K562 (cell line): ENCODE data around the gene PTK7. TPM values are rescaled to one million over a fixed set of nuclear protein-coding genes. Genes with fewer than 3 reads are reported as not detected.

Source experiments
- ATAC-seq: fragments of 200-7000 bp; cut with Tn5 transposase; 3 replicates; pipeline ENCODE4 v1.9.1; 2020; ENCODE audit warnings: moderate library complexity
- BruUV-seq: library from RNA; stranded (reverse); fragments of 400-500 nt; replicated peaks from 2 replicates; lab custom pipeline; 2021; lab: Mats Ljungman, UMichigan
- CTCF ChIA-PET: fragments of 300-600 bp; formaldehyde crosslinking; extraction: SDS; loops from one replicate; lab custom pipeline; 2021; ENCODE audit warnings: low intra/inter-chr PET ratio; lab: Yijun Ruan, JAX
- POLR2A ChIA-PET: fragments of 300-600, 350-650 bp; sonication (Branson Sonifier 250); formaldehyde crosslinking; extraction: SDS; loops from one replicate; lab custom pipeline; 2021; ENCODE audit warnings: antibody characterized with exemption, inconsistent platforms; lab: Yijun Ruan, JAX
- DNase-seq, 4 experiments: peaks; one replicate each; pipeline versions ENCODE4 v3.0.0 to v3.0.0-alpha.2; 2011 to 2018; ENCODE audit warnings: low spot score in 3 of 4, mixed read lengths in 3 of 4; ENCODE audit errors: extremely low read depth in 1 of 4
- FAIRE-seq: peaks from 2 replicates; lab custom pipeline; 2011; peaks lifted over from hg19 to GRCh38; lab: Jason Lieb, UNC
- H2AFZ ChIP-seq: 2 replicates; pipeline ENCODE4 v1.6.0; 2011; ENCODE audit warnings: low read depth, low read length, control low read depth, inconsistent platforms
- H3K27ac ChIP-seq: fragments of 200-600 bp; 3 replicates; pipeline ENCODE4 v1.8.0; 2011; ENCODE audit warnings: low read depth, mild to moderate bottlenecking, control low read depth, inconsistent platforms, low read length, moderate library complexity, mixed read lengths; ENCODE audit errors: extremely low read depth
- H3K27me3 ChIP-seq, 2 experiments: fragments of 300-600 bp in 1 of 2; 2 replicates in 1 of 2; 3 replicates in 1 of 2; pipeline versions ENCODE4 v1.6.0 to v1.8.0; 2011; ENCODE audit warnings: inconsistent platforms in 2 of 2, low read length in 2 of 2, mild to moderate bottlenecking in 1 of 2, mixed read lengths in 1 of 2, moderate library complexity in 1 of 2; ENCODE audit not compliant: control insufficient read depth in 2 of 2, insufficient read depth in 2 of 2
- H3K36me3 ChIP-seq: fragments of 300-600 bp; 3 replicates; pipeline ENCODE4 v1.8.0; 2011; ENCODE audit warnings: mild to moderate bottlenecking, low read length, inconsistent platforms; ENCODE audit not compliant: control insufficient read depth, insufficient read depth
- H3K4me1 ChIP-seq, 2 experiments: fragments of 200-600 bp in 1 of 2; replicated peaks in 1 of 2; 2 replicates in 1 of 2; 3 replicates in 1 of 2; pipeline versions ENCODE4 v1.5.1 to v1.8.0; 2011; ENCODE audit warnings: inconsistent platforms in 2 of 2, low read length in 2 of 2, mild to moderate bottlenecking in 1 of 2, mixed read lengths in 1 of 2, moderate library complexity in 1 of 2; ENCODE audit not compliant: control insufficient read depth in 2 of 2, insufficient read depth in 2 of 2
- H3K4me2 ChIP-seq: 2 replicates; pipeline ENCODE4 v1.6.1; 2011; ENCODE audit warnings: low read length, control low read depth, inconsistent platforms, mixed read lengths; ENCODE audit not compliant: insufficient read depth
- H3K4me3 ChIP-seq: fragments of 200-600 bp; sonication (generic), shearing (Covaris generic); 2 replicates; pipeline ENCODE4 v1.5.1; 2016; ENCODE audit warnings: control low read depth, inconsistent platforms
- H3K79me2 ChIP-seq: fragments of 200-600 bp; 3 replicates; pipeline ENCODE4 v1.8.0; 2011; ENCODE audit warnings: low read length, inconsistent platforms; ENCODE audit not compliant: control insufficient read depth, insufficient read depth
- H3K9ac ChIP-seq, 2 experiments: 2 replicates each; pipeline versions ENCODE4 v1.6.0 to v1.6.1; 2011; ENCODE audit warnings: low read depth in 2 of 2, low read length in 2 of 2, control low read depth in 1 of 2, inconsistent platforms in 1 of 2, mild to moderate bottlenecking in 1 of 2, mixed read lengths in 1 of 2; ENCODE audit not compliant: insufficient read depth in 1 of 2
- H3K9me1 ChIP-seq: one replicate; pipeline ENCODE4 v1.6.0; 2011; ENCODE audit warnings: inconsistent platforms, mild to moderate bottlenecking, low read length, moderate library complexity; ENCODE audit not compliant: control insufficient read depth, insufficient read depth
- H3K9me3 ChIP-seq: replicated peaks from 2 replicates; pipeline ENCODE4 v1.5.1; 2011; ENCODE audit warnings: low read depth, low read length, inconsistent platforms; ENCODE audit not compliant: control insufficient read depth, insufficient read depth
- H4K20me1 ChIP-seq: replicated peaks from 2 replicates; pipeline ENCODE4 v1.6.1; 2011; ENCODE audit warnings: low read length, inconsistent platforms, mixed read lengths; ENCODE audit not compliant: control insufficient read depth, insufficient read depth
- DACH1 ChIP-seq: fragments of 450-650 bp; IDR thresholded peaks from 2 replicates; pipeline ENCODE4 v1.6.1; 2018; ENCODE audit not compliant: partially characterized antibody
- EGR1 ChIP-seq: fragments of 450-650 bp; conservative IDR thresholded peaks from 2 replicates; pipeline ENCODE4 v1.6.1; 2017; ENCODE audit warnings: mild to moderate bottlenecking
- GTF2A2 ChIP-seq: IDR thresholded peaks from 2 replicates; pipeline ENCODE4 v1.6.1; 2016; ENCODE audit warnings: mild to moderate bottlenecking, missing genetic modification characterization, missing compliant biosample characterization
- HNRNPK ChIP-seq: fragments of 200-400 bp; formaldehyde crosslinking; IDR thresholded peaks from one replicate; pipeline ENCODE4 v1.6.1; 2018; ENCODE audit warnings: mild to moderate bottlenecking, low read depth, low read length; ENCODE audit not compliant: poor library complexity, severe bottlenecking
- JUNB ChIP-seq: fragments of 450-650 bp; formaldehyde crosslinking; conservative IDR thresholded peaks from 2 replicates; pipeline ENCODE4 v1.4.0; 2020; ENCODE audit warnings: mild to moderate bottlenecking
- MBD2 ChIP-seq: sonication (generic); IDR thresholded peaks from 2 replicates; pipeline ENCODE4 v1.6.1; 2016; ENCODE audit warnings: low read depth, borderline replicate concordance
- MIER1 ChIP-seq: fragments of 450-650 bp; IDR thresholded peaks from 2 replicates; pipeline ENCODE4 v1.6.1; 2016; ENCODE audit warnings: antibody characterized with exemption, mild to moderate bottlenecking, low read depth
- MLLT1 ChIP-seq, 2 experiments: fragments of 450-650 bp; IDR thresholded peaks; 2 replicates each; pipeline ENCODE4 v1.6.1; 2016
- MXD1 ChIP-seq: fragments of 250-450 bp; sonication (Bioruptor Pico); IDR thresholded peaks from 2 replicates; pipeline ENCODE4 v1.8.0; 2021; ENCODE audit warnings: borderline replicate concordance, mild to moderate bottlenecking, moderate library complexity; ENCODE audit not compliant: poor library complexity, severe bottlenecking
- PTTG1 ChIP-seq: fragments of 450-650 bp; IDR thresholded peaks from 2 replicates; pipeline ENCODE4 v1.6.1; 2016; ENCODE audit warnings: low read depth, mild to moderate bottlenecking, missing genetic modification characterization, missing compliant biosample characterization
- SETDB1 ChIP-seq: IDR thresholded peaks from one replicate; pipeline ENCODE4 v1.6.1; 2012; ENCODE audit warnings: low read length, control low read depth, inconsistent platforms
- STAT5A ChIP-seq: IDR thresholded peaks from 2 replicates; pipeline ENCODE4 v1.6.1; 2012; ENCODE audit warnings: low read length, inconsistent platforms, borderline replicate concordance
- XRCC5 ChIP-seq: fragments of 200-400 bp; formaldehyde crosslinking; IDR thresholded peaks from 2 replicates; pipeline ENCODE4 v1.6.1; 2017; ENCODE audit warnings: low read depth, mild to moderate bottlenecking, low read length
- ZBTB8A ChIP-seq: fragments of 450-650 bp; IDR thresholded peaks from 2 replicates; pipeline ENCODE4 v1.6.1; 2018; ENCODE audit warnings: mild to moderate bottlenecking, moderate library complexity; ENCODE audit not compliant: partially characterized antibody
- ZNF143 ChIP-seq: sonication (generic); formaldehyde crosslinking; IDR thresholded peaks from 2 replicates; pipeline ENCODE4 v1.9.0; 2022; ENCODE audit warnings: mild to moderate bottlenecking, missing genetic modification reagents
- ZNF398 ChIP-seq: fragments of 250-450 bp; sonication (Bioruptor Pico); IDR thresholded peaks from 2 replicates; pipeline ENCODE4 v1.8.0; 2021; ENCODE audit warnings: moderate library complexity, mild to moderate bottlenecking, inconsistent platforms
- ZNF449 ChIP-seq: fragments of 250-450 bp; sonication (Bioruptor Pico); IDR thresholded peaks from 2 replicates; pipeline ENCODE4 v1.8.0; 2022; ENCODE audit warnings: moderate library complexity, mild to moderate bottlenecking, inconsistent platforms
- WGBS: fragments of 100-300 bp; shearing (Covaris generic); methylation state at CpG from one replicate; pipeline ENCODE4 v1.1.6; 2016; ENCODE audit warnings: low coverage, mixed read lengths; ENCODE audit not compliant: insufficient coverage; ENCODE audit errors: missing lambda C conversion rate; 5-methylcytosine and 5-hydroxymethylcytosine counted together
- in situ Hi-C: fragments of 300-500 bp; cut with MboI; formaldehyde crosslinking; loops from 4 replicates; pipeline ENCODE4 v1.15.0; 2018; ENCODE audit warnings: inconsistent platforms, mixed read lengths
- intact Hi-C: fragments of 100-400 bp; cut with micrococcal nuclease; formaldehyde crosslinking; loops from 2 replicates; pipeline ENCODE4 v1.14.2; 2022
- polyA plus RNA-seq, 8 experiments: library from polyadenylated mRNA; depleted of rRNA in 4 of 8; stranded (reverse) in 5 of 8; unstranded in 3 of 8; fragments of >200 nt; fragmentation: Nextera tagmentation in 2 of 8; fragmentation: Illumina TruSeq in 1 of 8; extraction: Ambion mirVana in 2 of 8; extraction: Trizol in 1 of 8; gene quantifications; 2 replicates each; pipeline versions ENCODE4 v1.2.1 to v1.2.3, GENCODE V29; 2011 to 2014; ENCODE audit warnings: inconsistent platforms in 1 of 8, missing spikeins in 1 of 8
- total RNA-seq, 7 experiments: library from RNA; depleted of rRNA in 6 of 7; stranded (reverse); fragments of >200 nt in 6 of 7; fragmentation: Illumina TruSeq in 2 of 7; extraction: Trizol in 2 of 7; gene quantifications; 2 replicates each; pipeline versions ENCODE4 v1.2.1 to v1.2.3, GENCODE V29; 2011 to 2021; ENCODE audit warnings: low replicate concordance in 1 of 7

The PTK7 gene
- total and polyA plus RNA-seq, 9 of the 15 experiments (the other 6 are each of a cell fraction or from before 2014, with no cell fraction given), result 0.20 to 6.8 (median 4.2) TPM

GRCh38 chr6:43091020-43091419 lies 14.9 kb downstream of the PTK7 start (continued):
- TF ChIP-seq ZNF143 (no peak), PTTG1 (no peak)

GRCh38 chr6:43091436-43091991 lies 15.4 kb downstream of the PTK7 start:
- Histone ChIP-seq H3K36me3 (no peaks in the 10 kb centered on the region), H4K20me1 (no peaks in the 10 kb centered on the region), H3K9me3 (no peaks in the 10 kb centered on the region), H3K4me1 (peaks cover 11% of the 10 kb centered on the region in 2 experiments; a peak in 4 of 5 replicates), H3K4me3 (no peak overlapping the region), H2AFZ (no peak overlapping the region), H3K27me3 (no peaks in the 10 kb centered on the region; a peak in 1 of 5 replicates), H3K9me1 (peaks cover 3% of the 10 kb centered on the region), H3K4me2 (no peak overlapping the region), H3K9ac (no peak overlapping the region), H3K79me2 (no peaks in the 10 kb centered on the region), H3K27ac (no peak overlapping the region)
- ChIA-PET CTCF (no interaction called here), POLR2A (interaction anchor here (1.6 kb wide), 1 partner anchor 11 kb away, joined by 3 read pairs; no protein-coding TSS in a partner anchor)
- BruUV-seq, result no TSS peak
- DNase-seq, result no peak
- intact Hi-C loops, result no loop called here
- FAIRE-seq, result no peak
- 59% methylated on average over 10 of the region's 10 CpGs for WGBS
- no peak for ATAC-seq
- in situ Hi-C loops, result no loop called here
- TF ChIP-seq ZNF449, result no peak
- no peak for TF ChIP-seq EGR1
- no peak for TF ChIP-seq XRCC5
- no peak for TF ChIP-seq ZBTB8A
- TF ChIP-seq MBD2, result no peak
- no peak for TF ChIP-seq MXD1 (CRISPR knock-in tag)
- TF ChIP-seq DACH1, result no peak
- TF ChIP-seq MLLT1 (IDR thresholded peaks at IDR 0.05), result no peak
- TF ChIP-seq SETDB1, result no peak
- TF ChIP-seq HNRNPK, result no peak
- no peak for TF ChIP-seq JUNB (CRISPR knock-in tag)
- no peak for TF ChIP-seq ZNF398 (CRISPR knock-in tag)
- TF ChIP-seq STAT5A, result no peak
- no peak for TF ChIP-seq MIER1
- TF ChIP-seq GTF2A2 (tag), result no peak
